ENCODE measurements around the gene DUSP16. TPM values are rescaled to one million over a fixed set of nuclear protein-coding genes. Genes with fewer than 3 reads are reported as not detected.
A peak's percentile ranks its signal among the peaks of the same experiment; 100 is the strongest.
"Not testable (repeated sequence)": the region's sequence is repeated elsewhere in the genome, so short reads cannot be mapped to it uniquely, and the experiment has no call there.

Gene DUSP16
- total and polyA plus RNA-seq, 7 experiments from 2014 or later: 4.4 to 42.8 (median 29.2) TPM

DNA sequence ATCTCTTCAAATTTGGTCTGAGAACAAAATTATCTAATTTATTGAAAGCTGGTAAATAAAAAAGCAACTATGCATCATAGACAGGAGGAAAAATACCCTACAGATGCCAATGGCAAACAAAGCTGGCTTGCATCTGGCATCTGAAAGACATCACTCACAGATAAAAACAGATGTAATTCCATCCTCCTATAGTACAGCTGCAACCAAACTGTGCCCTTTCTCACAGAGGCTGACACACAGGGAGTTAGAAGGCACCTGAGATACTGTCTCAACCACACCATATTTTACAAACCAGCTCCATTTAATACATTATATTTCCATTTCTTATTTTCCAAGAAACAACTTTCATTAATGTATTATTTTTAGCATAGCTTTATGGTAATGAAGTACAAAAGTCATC, 39.4 kb downstream of the DUSP16 start:
- H3K27me3 ChIP-seq (ENCODE audit: control insufficient read depth in 2 of 2, insufficient read depth in 2 of 2, low read length in 2 of 2): no peaks in the 10 kb centered on the region
- ChIA-PET POLR2A (interaction anchor here (0.5 to 1.2 kb wide), 5 partner anchors 10 to 174 kb away, joined by 3 to 4 read pairs (median 3); partner anchors contain the start of gene MANSC1), CTCF (interaction anchor here (1.0 kb wide), 1 partner anchor 24 kb away, joined by 5 read pairs; no protein-coding TSS in a partner anchor)
- no peaks in the 10 kb centered on the region for H3K36me3 ChIP-seq (ENCODE audit: control insufficient read depth in 2 of 3, insufficient read depth in 3 of 3, low read length in 3 of 3)
- no peaks in the 10 kb centered on the region for H3K9me3 ChIP-seq (ENCODE audit: control insufficient read depth in 2 of 3, low read length in 3 of 3)
- H3K27ac Mint-ChIP-seq: peak overlapping the region in 2 of 9 donors; percentile 9 to 31
- no peaks in the 10 kb centered on the region for H3K27me3 Mint-ChIP-seq
- ATAC-seq (no peak), DNase-seq (no peak)
- H3K4me3 ChIP-seq (ENCODE audit: low read length): no peak overlapping the region
- H3K27ac ChIP-seq (ENCODE audit: low read depth, low read length): no peak overlapping the region
- peaks cover 13 to 33% (median 25%) of the 10 kb centered on the region in 5 donors for H3K36me3 Mint-ChIP-seq
- H3K4me3 Mint-ChIP-seq: no peak overlapping the region
- H3K4me1 ChIP-seq (ENCODE audit: control insufficient read depth in 2 of 2, insufficient read depth in 2 of 2, low read length in 2 of 2): peaks cover 15 to 23% of the 10 kb centered on the region in 2 donors
- intact Hi-C loops (cut with micrococcal nuclease): loop anchor here in 1 of 2 donors (2.0 kb wide), 1 partner anchor 14 kb away; no protein-coding TSS in a partner anchor
- H3K4me1 Mint-ChIP-seq: peaks cover 19 to 70% (median 47%) of the 10 kb centered on the region in 7 donors
- no peaks in the 10 kb centered on the region for H3K9me3 Mint-ChIP-seq

DNA sequence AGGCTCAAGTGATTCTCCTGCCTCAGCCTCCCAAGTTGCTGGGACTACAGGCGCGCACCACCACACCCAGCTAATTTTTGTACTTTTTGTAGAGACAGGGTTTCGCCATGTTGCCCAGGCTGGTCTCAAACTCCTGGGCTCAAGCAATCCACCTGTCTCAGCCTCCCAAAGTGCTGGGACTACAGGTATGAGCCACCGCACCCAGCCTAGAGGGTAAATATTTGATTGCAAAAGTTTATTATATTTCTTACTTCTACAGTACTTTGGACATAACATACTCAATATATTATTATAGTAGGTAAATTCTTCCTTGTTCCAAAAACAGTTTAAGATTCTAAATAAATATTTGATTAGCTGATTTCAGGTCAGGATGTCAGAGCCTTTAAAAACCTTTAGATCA, 40.0 kb downstream of the DUSP16 start:
- ATAC-seq; H3K4me3 ChIP-seq (ENCODE audit: low read length); H3K4me3 Mint-ChIP-seq; DNase-seq; H3K27ac ChIP-seq (ENCODE audit: low read depth, low read length); H3K27me3 ChIP-seq (ENCODE audit: control insufficient read depth in 2 of 2, insufficient read depth in 2 of 2, low read length in 2 of 2); H3K9me3 Mint-ChIP-seq; H3K27me3 Mint-ChIP-seq; H3K36me3 ChIP-seq (ENCODE audit: control insufficient read depth in 2 of 3, insufficient read depth in 3 of 3, low read length in 3 of 3); H3K9me3 ChIP-seq (ENCODE audit: control insufficient read depth in 2 of 3, low read length in 3 of 3): not testable (repeated sequence)
- H3K27ac Mint-ChIP-seq: peak overlapping the region in 1 of 9 donors; percentile 31
- H3K4me1 ChIP-seq (ENCODE audit: control insufficient read depth in 2 of 2, insufficient read depth in 2 of 2, low read length in 2 of 2): peaks cover 10 to 17% of the 10 kb centered on the region in 2 donors
- CTCF ChIA-PET: interaction anchor here (0.7 to 1.0 kb wide), 2 partner anchors 24 to 941 kb away, joined by 3 to 5 read pairs; no protein-coding TSS in a partner anchor
- POLR2A ChIA-PET: interaction anchor here (0.8 to 1.2 kb wide), 3 partner anchors 32 to 175 kb away, joined by 3 to 4 read pairs (median 3); partner anchors contain the start of gene MANSC1
- peaks cover 14 to 64% (median 41%) of the 10 kb centered on the region in 7 donors for H3K4me1 Mint-ChIP-seq
- peaks cover 13 to 36% (median 29%) of the 10 kb centered on the region in 5 donors for H3K36me3 Mint-ChIP-seq
- intact Hi-C loops (cut with micrococcal nuclease): loop anchor here in 1 of 2 donors (2.0 kb wide), 1 partner anchor 14 kb away; no protein-coding TSS in a partner anchor

DNA sequence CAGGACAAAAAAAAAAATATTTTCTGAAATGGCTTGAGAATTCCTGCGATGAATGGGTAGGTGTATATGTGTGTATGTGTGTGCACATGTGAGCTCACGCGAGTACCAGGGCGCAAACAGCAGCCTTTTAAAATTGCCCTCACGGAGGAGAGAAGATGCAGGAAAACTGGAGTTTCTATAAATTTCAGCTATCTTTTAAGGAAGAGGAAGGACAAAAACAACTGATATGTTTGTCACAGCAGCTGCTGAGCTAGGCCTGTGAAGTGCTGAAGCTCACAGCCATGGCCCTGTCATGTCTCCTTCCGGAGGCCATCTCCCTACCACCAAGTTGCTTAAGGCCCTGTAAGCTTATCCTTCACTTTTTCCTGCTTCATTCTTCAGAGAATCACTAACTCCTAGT, 40.8 kb downstream of the DUSP16 start:
- ChIA-PET CTCF (no interaction called here), POLR2A (interaction anchor here (0.8 to 1.1 kb wide), 2 partner anchors 18 to 39 kb away, joined by 3 to 5 read pairs; no protein-coding TSS in a partner anchor)
- Mint-ChIP-seq H3K4me1 (peaks cover 9 to 57% (median 33%) of the 10 kb centered on the region in 7 donors), H3K9me3 (no peaks in the 10 kb centered on the region), H3K4me3 (no peak overlapping the region), H3K27me3 (no peaks in the 10 kb centered on the region), H3K36me3 (peaks cover 21 to 43% (median 37%) of the 10 kb centered on the region in 5 donors), H3K27ac (no peak overlapping the region)
- peaks cover 0 to 12% (median 0%) of the 10 kb centered on the region in 3 experiments for H3K36me3 ChIP-seq (ENCODE audit: control insufficient read depth in 2 of 3, insufficient read depth in 3 of 3, low read length in 3 of 3)
- ATAC-seq: no peak
- intact Hi-C loops (cut with micrococcal nuclease): loop anchor here in 1 of 2 donors (2.0 kb wide), 1 partner anchor 13 kb away; no protein-coding TSS in a partner anchor
- H3K4me3 ChIP-seq (ENCODE audit: low read length): no peak overlapping the region
- H3K4me1 ChIP-seq (ENCODE audit: control insufficient read depth in 2 of 2, insufficient read depth in 2 of 2, low read length in 2 of 2): peaks cover 6 to 12% of the 10 kb centered on the region in 2 donors
- H3K9me3 ChIP-seq (ENCODE audit: control insufficient read depth in 2 of 3, low read length in 3 of 3): no peaks in the 10 kb centered on the region
- no peak for DNase-seq
- no peaks in the 10 kb centered on the region for H3K27me3 ChIP-seq (ENCODE audit: control insufficient read depth in 2 of 2, insufficient read depth in 2 of 2, low read length in 2 of 2)
- no peak overlapping the region for H3K27ac ChIP-seq (ENCODE audit: low read depth, low read length)

DNA sequence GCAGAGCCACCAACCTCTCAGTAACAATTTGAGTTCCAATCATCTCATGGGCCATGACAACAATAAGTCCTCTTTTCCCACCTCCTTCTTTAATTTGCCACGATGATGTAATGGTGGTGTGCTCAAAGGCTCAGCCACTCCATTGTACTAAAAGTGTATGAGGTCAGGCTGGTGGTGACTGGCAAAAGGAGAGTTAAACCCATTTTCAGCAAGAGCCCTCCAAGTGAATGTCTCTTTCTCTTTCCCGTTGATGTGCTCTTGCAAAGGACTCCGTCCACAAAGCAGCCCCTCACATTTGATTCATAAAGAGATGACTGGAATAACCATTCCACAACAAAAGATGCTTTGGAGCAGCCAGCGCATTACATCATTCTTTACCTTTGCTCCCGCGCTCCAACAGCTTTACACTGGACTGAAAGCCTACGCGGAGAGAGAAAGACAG, 41.6 kb downstream of the DUSP16 start:
- Histone ChIP-seq H3K4me1 (ENCODE audit: control insufficient read depth in 2 of 2, insufficient read depth in 2 of 2, low read length in 2 of 2) (peaks cover 0 to 5% of the 10 kb centered on the region in 2 donors), H3K36me3 (ENCODE audit: control insufficient read depth in 2 of 3, insufficient read depth in 3 of 3, low read length in 3 of 3) (peaks cover 0 to 14% (median 0%) of the 10 kb centered on the region in 3 experiments), H3K4me3 (ENCODE audit: low read length) (no peak overlapping the region), H3K9me3 (ENCODE audit: control insufficient read depth in 2 of 3, low read length in 3 of 3) (no peaks in the 10 kb centered on the region), H3K27me3 (ENCODE audit: control insufficient read depth in 2 of 2, insufficient read depth in 2 of 2, low read length in 2 of 2) (no peaks in the 10 kb centered on the region), H3K27ac (ENCODE audit: low read depth, low read length) (no peak overlapping the region)
- Mint-ChIP-seq H3K36me3 (peaks cover 23 to 45% (median 40%) of the 10 kb centered on the region in 5 donors), H3K27ac (peak overlapping the region in 3 of 9 donors; percentile 34 to 57 (median 45)), H3K9me3 (no peaks in the 10 kb centered on the region), H3K4me1 (peaks cover 7 to 48% (median 26%) of the 10 kb centered on the region in 7 donors), H3K27me3 (no peaks in the 10 kb centered on the region), H3K4me3 (no peak overlapping the region)
- no peak for DNase-seq
- POLR2A ChIA-PET: interaction anchor here (1.1 kb wide), 1 partner anchor 18 kb away, joined by 3 read pairs; no protein-coding TSS in a partner anchor
- intact Hi-C loops (cut with micrococcal nuclease): no loop called here
- CTCF ChIA-PET: no interaction called here
- no peak for ATAC-seq

DNA sequence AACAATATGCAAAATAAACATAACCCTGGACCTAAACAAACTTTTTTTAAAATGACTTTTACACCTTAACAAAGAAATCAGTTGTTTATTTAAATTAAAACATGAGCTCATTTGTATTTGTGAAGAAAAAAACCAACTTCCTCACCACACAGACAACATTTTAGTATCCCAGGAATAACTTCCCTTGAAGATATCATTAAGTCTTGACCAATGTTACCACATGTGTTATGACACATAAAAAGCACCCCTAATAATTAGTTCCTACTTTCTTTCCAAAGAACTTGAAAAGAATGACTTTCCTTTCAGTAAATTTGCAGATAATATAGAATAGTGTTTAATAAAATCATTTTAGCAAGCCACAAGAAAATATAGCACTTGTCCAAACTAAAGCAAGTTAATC, 42.4 kb downstream of the DUSP16 start:
- Histone ChIP-seq H3K4me3 (ENCODE audit: low read length) (no peak overlapping the region), H3K9me3 (ENCODE audit: control insufficient read depth in 2 of 3, low read length in 3 of 3) (no peaks in the 10 kb centered on the region), H3K36me3 (ENCODE audit: control insufficient read depth in 2 of 3, insufficient read depth in 3 of 3, low read length in 3 of 3) (peaks cover 0 to 14% (median 0%) of the 10 kb centered on the region in 3 experiments), H3K27ac (ENCODE audit: low read depth, low read length) (no peak overlapping the region), H3K4me1 (ENCODE audit: control insufficient read depth in 2 of 2, insufficient read depth in 2 of 2, low read length in 2 of 2) (no peaks in the 10 kb centered on the region), H3K27me3 (ENCODE audit: control insufficient read depth in 2 of 2, insufficient read depth in 2 of 2, low read length in 2 of 2) (no peaks in the 10 kb centered on the region)
- Mint-ChIP-seq H3K27ac (no peak overlapping the region), H3K4me1 (peaks cover 7 to 44% (median 20%) of the 10 kb centered on the region in 7 donors), H3K4me3 (no peak overlapping the region), H3K27me3 (no peaks in the 10 kb centered on the region), H3K9me3 (no peaks in the 10 kb centered on the region), H3K36me3 (peaks cover 23 to 48% (median 40%) of the 10 kb centered on the region in 5 donors)
- no peak for DNase-seq
- ATAC-seq: no peak
- ChIA-PET CTCF (interaction anchor here (0.5 to 0.8 kb wide), 2 partner anchors 135 to 775 kb away, joined by 4 read pairs; no protein-coding TSS in a partner anchor), POLR2A (interaction anchor here (0.6 to 1.3 kb wide), 2 partner anchors 8 to 740 kb away, joined by 3 read pairs; no protein-coding TSS in a partner anchor)
- intact Hi-C loops (cut with micrococcal nuclease): no loop called here

DNA sequence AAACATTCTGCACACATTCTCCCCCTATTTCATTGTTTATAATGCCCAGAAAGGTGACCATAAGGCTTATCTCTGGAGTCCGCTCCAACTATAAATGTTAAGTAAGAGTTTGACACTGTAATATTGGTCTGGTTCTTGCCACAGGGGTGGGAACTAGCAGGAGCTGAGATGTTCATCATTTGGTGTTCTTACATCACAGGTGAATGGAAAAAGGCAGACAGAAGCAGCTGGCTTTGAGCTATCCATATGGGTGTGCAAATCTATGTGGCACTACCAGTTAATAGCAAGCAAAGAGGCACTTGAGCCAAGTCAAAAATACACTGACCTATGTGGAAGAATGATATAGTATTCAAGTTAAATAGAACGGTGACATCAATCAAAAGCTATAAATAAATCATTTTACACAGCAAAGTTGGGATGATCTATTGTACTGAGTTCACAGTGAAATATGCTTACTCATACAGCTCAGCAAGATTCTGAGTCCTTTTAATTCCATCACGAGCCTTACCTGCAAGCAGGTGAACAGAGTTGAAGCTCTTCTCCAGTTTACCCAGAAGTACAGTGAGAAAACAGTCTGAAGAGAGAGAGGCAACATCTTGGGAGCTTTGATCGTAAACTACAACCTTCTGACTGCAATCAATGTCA, 43.2 kb downstream of the DUSP16 start:
- no peak overlapping the region for H3K4me3 ChIP-seq (ENCODE audit: low read length)
- H3K4me1 ChIP-seq (ENCODE audit: control insufficient read depth in 2 of 2, insufficient read depth in 2 of 2, low read length in 2 of 2): no peaks in the 10 kb centered on the region
- H3K9me3 Mint-ChIP-seq: peaks cover 0 to 1% (median 0%) of the 10 kb centered on the region in 11 donors
- no peaks in the 10 kb centered on the region for H3K27me3 Mint-ChIP-seq
- ChIA-PET POLR2A (interaction anchor here (0.6 to 1.3 kb wide), 3 partner anchors 9 to 739 kb away, joined by 3 read pairs; no protein-coding TSS in a partner anchor), CTCF (interaction anchor here (0.5 to 0.8 kb wide), 4 partner anchors 30 to 775 kb away, joined by 3 to 5 read pairs (median 4); no protein-coding TSS in a partner anchor)
- intact Hi-C loops (cut with micrococcal nuclease): no loop called here
- H3K9me3 ChIP-seq (ENCODE audit: control insufficient read depth in 2 of 3, low read length in 3 of 3): no peaks in the 10 kb centered on the region
- no peak overlapping the region for H3K4me3 Mint-ChIP-seq
- H3K4me1 Mint-ChIP-seq: peaks cover 7 to 46% (median 22%) of the 10 kb centered on the region in 7 donors
- peaks cover 0 to 14% (median 0%) of the 10 kb centered on the region in 3 experiments for H3K36me3 ChIP-seq (ENCODE audit: control insufficient read depth in 2 of 3, insufficient read depth in 3 of 3, low read length in 3 of 3)
- DNase-seq: no peak
- no peak overlapping the region for H3K27ac Mint-ChIP-seq
- no peak overlapping the region for H3K27ac ChIP-seq (ENCODE audit: low read depth, low read length)
- no peak for ATAC-seq
- H3K36me3 Mint-ChIP-seq: peaks cover 23 to 51% (median 44%) of the 10 kb centered on the region in 5 donors
- H3K27me3 ChIP-seq (ENCODE audit: control insufficient read depth in 2 of 2, insufficient read depth in 2 of 2, low read length in 2 of 2): no peaks in the 10 kb centered on the region

All from naive thymus-derived CD4-positive, alpha-beta T cell (primary cell).